NOMO-1 treated with DMSO at 0.1 percent for 48 hours (cell line): ENCODE measurements around the gene NUCB2.
"Not testable (repeated sequence)": the region's sequence is repeated elsewhere in the genome, so short reads cannot be mapped to it uniquely, and the experiment has no call there.

Source experiments
- DNase-seq: peaks from one replicate; lab custom pipeline; 2025; ENCODE audit not compliant: unreplicated experiment; lab: John Stamatoyannopoulos, UW

The NUCB2 gene

GRCh38 chr11:17268500-17268899 is 8.0 kb upstream of the NUCB2 start:
- DNase-seq: not testable (repeated sequence)

DNA sequence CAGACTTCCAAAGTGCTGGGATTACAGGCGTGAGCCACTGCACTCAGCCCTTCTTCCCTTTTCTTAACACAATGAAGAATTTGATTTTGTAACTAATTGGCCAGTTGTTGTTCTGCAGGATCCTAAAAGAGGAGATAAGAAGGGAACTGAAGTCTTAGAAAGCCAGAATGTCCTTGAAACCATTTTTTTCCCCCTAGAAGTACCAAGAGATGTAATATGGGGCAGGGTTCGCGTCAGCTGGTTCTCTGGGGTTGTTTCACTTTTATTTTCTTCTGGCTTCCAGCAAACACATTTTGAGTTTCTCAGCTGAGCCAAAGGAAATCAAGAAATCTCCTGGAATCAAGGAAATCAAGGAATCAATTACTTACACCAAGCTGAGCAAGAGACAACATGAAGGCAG is 7.6 kb upstream of the NUCB2 start:
- DNase-seq: peak; percentile 16

GRCh38 chr11:17272801-17273200 is 3.7 kb upstream of the NUCB2 start:
- DNase-seq: peak; percentile 19

- DNase-seq: no peak
Measured at GRCh38 chr11:17273211-17273610, 3.3 kb upstream of the NUCB2 start.

GRCh38 chr11:17273668-17274282 is 2.8 kb upstream of the NUCB2 start:
- DNase-seq: peak; percentile 75

DNA sequence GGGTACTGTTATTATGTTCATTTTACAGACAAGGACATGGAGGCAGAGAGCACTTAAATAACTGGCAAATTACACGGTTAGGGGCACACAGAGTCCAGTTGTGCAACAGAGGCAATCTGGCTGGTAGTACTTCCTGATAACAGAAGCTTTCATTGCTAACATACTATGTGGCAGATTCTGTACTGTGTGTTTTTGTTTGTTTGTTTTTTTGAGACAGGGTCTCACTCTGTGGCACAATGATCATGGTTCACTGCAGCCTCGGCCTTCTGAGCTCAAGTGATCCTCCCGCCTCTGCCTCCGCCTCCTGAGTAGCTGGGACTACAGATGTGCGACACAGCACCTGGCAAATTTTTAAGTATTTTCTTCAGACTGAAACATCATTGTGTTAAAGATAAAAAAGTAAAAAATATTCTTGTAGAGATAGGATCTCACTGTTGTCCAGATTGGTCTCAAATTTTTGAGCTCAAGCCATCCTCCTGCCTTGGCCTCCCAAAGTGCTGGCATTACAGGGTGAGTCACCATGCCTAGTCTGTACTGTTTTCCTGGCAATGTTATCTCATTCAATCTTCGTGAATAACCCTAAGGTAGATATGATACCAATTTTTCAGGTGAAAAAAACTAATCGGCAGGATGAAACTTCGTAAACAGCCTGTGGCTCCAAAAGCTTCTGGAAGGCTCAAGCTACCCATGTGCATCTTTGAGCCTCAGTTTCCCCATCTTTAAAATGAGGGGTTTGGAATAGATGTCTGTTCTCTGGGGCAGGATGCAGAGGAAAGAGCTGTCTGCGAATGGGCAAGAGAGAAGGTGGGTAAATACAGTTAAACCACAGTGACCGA is 921 bp upstream of the NUCB2 start:
- DNase-seq: peak; percentile 48

DNA sequence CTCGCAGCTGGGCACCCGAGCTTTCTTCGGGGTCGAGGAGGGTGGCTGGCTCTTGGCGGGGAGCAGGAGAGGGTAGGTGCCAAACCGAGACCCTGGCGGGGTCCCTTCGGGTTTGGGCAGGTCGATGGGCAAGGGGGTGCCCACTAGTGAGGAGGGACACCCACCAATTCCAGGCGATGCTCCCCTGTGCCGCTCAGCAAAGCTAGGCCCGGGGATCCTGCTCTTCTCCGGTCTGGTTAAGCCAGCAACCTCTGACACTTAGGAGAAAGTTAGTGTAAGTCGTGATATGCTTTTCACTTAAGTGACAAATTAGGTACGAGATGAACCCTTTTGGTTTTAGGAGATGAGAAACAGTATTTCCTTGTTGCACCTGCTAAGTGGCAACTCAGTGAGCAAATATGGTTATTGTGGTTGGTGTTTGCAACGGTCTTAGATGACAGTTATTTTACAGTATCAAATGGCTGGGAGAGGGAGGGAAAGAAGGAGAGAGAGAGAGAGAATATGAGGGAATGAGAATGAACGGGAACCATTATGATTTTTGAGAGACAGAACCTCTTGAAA is 565 bp downstream of the NUCB2 start:
- DNase-seq: peak; percentile 49

- no peak for DNase-seq
Measured at GRCh38 chr11:17280494-17281127, 4.1 kb downstream of the NUCB2 start.

DNA sequence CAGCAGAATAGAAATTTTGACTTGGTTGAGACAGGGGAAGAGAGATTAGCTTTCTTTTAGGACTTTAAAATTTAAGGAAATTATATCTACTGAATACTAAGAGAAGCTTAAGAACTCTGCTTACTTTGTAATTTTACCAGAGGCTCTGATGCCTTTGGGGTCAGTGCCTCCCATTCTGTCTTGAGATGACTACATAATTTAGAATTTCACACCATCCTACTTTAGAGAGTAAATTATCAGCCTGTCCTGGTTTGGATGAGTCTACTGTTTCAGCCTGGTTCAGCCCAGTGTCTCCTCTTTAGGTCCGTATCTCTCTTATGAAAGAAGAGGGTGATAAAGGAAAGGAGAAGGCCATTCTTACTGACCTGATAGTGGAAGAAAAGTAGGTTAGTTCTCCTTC is 9.8 kb downstream of the NUCB2 start:
- DNase-seq: no peak

DNA sequence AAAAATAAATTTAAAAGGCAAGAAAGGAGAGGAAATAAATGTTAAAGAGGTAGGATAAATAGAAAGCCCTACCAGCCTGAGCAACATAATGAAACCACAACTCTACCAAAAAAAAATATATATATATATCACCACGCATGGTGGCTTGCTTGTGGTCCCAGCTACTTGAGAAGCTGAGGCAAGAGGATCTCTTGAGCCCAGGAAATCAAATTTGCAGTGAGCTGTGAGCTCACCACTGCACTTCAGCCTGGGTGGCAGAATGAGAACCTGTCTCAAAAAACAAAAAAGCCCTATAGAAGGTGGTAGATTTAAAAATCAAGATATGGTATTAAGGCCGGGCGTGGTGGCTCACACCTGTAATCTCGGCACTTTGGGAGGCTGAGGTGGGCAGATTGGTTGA is 10.5 kb downstream of the NUCB2 start:
- no peak for DNase-seq

GRCh38 chr11:17291710-17292109 is 15.2 kb downstream of the NUCB2 start:
- DNase-seq: no peak

DNA sequence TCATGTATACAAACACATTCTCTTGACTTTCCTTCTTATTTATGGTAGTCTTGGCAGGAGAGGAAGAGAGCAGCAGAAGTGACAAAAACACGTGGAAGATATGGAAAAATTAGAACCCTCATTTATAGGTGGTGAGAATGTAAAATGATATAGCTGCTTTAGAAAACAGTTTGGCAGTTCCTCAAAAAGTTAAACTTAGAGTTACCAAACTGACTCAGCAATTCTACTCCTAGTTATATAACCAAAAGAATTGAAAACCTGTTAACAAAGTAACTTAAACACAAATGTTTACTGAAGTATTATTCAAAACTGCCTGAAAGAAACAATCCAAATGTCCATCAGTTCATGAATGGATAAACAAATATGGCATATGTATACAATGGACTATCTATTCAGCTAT is 16.8 kb downstream of the NUCB2 start:
- peak; percentile 39 for DNase-seq

- no peak for DNase-seq
Measured at GRCh38 chr11:17294033-17294432, 17.5 kb downstream of the NUCB2 start.

- DNase-seq: no peak
Measured at GRCh38 chr11:17296852-17297559, 20.5 kb downstream of the NUCB2 start.

DNA sequence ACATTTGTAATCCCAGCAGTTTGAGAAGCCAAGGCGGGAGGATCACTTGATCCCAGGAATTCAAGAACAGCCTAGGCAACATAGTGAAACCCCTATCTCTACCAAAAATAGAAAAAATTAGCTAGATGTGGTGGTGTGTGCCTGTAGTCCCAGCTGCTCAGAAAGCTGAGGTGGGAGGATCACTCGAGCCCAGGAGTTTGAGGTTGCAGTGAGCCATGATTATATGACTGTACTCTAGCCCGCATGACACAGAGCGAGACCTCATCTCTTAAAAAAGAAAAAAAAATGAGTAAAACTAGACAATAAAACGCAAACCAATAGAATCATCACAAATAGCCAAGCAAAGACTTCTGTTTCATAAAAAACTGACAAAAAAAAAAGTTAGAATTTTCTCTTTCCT is 21.8 kb downstream of the NUCB2 start:
- DNase-seq: no peak

DNA sequence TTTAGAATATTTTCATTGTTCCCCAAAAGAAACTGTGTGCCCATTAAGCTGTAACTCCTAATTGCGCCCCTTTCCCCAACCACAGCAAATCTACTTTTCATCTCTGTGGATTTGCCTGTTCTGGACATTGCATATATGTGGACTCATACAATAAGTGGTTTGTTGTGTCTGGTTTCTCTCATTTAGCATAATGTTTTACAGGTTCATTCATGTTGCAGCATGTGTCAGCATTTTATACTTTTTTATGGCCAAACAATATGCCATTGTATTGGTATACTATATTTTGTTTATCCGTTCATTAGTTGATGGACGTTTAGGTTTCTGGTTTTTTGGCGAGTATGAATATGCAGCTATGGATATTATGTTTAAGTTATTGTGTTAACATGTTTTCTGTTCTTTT is 23.8 kb downstream of the NUCB2 start:
- no peak for DNase-seq

DNA sequence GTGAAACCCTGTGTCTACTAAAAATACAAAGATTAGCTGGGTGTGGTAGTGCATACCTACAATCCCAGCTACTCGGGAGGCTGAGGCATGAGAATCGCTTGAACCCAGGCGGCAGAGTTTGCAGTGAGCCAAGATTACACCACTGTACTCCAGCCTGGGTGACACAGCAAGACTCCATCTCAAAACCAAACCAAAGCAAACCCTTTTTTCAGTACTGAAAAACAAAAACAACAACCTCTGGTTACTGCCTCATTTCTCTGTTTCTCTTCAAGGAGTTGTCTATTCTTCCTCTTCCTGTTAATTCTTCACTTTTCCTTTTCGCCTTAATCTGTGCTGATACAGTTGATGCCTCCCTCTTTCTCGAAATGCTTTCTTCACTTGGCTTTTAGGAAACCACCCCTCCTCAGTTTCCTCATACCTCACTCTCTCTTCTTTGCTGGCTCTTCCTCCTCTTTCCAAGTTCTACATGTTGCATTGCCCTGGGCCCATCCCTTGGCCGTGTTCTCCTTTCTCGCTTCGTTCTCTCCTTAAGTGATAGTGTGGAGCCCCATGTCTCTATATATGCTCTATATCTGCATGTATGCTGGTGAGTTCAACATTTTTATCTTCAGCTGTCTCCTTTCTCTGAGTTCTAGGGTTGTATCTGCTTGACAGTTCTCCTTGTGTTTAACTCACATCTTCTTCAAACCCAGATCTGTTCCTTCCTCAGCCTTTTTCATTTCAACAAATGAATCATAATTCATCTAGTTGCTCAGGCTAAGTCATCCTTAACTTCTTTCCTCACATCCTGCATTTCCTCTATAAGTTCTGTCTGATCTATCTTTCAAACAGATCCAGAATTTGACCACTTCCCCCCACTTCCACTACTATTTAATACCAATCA is 37.1 kb downstream of the NUCB2 start:
- DNase-seq: no peak

DNA sequence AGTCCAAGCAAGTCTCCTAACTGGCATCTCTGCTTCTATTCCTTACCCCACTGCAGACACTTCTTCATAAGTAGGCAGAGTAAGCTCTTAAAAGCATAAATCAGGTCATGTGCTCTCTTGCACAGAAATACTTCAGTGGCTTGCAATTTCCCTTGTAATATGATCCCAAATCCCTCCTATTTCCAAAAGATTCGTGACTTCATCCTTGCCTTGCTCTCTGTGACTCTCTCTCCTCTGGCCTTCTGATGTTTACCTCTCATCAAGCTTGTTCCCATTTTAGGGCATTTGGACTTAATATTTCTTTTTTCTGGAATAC is 37.7 kb downstream of the NUCB2 start:
- no peak for DNase-seq

DNA sequence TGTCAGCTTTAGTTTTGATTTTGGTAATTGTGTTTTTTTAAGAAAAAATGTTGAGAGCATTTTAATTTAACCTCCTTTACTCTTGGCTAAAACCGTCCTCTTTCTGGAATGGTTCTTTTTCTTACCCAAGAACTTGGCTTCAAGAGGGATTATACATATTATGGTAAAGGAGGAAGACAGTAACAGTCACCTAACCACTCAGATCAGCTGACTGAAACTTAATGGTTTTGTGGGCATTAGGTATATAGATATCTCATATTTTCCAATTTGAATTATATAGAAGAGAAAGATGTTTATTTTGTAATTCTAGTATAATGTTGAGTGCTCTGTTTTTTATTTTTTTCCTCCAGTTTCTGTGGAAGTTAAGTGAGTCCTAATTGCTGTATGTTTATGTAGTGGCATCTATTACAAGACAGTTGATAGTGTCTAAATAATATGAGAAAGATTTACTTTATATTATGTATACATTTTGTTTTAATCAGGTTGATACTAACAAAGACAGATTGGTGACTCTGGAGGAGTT is 38.4 kb downstream of the NUCB2 start:
- no peak for DNase-seq

DNA sequence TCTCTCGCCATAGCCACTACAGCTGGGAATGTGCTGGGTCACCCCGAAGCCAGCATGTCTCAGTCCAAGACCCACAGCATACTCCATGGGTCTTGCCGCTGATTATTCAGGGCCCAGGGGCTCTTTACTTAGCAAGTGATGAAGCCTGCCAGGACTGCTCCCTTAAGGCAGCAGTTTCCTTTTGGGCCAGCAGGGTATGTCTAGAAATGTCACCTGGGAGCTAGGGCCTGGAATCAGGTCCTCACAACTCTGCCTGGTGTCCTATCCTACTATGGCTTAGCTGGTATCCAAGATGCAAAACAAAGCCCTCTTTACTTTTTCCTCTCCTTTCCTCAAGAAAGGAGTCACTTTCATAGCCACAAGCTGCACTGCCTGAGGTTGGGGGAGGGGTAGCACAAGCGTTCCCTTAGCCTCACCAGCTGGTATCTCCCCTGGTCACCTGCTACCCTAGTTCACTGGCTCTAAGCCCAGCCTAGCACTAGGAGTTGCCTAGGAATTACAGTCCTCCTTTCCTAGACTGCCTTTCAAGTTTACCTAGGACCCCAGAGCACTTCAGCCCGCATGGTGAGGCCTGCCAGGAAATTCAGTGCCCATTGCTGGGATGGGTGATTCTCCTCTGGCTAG is 52.4 kb downstream of the NUCB2 start:
- DNase-seq: no peak
